Measurements from ENCODE around the gene PKDCC.

DNA sequence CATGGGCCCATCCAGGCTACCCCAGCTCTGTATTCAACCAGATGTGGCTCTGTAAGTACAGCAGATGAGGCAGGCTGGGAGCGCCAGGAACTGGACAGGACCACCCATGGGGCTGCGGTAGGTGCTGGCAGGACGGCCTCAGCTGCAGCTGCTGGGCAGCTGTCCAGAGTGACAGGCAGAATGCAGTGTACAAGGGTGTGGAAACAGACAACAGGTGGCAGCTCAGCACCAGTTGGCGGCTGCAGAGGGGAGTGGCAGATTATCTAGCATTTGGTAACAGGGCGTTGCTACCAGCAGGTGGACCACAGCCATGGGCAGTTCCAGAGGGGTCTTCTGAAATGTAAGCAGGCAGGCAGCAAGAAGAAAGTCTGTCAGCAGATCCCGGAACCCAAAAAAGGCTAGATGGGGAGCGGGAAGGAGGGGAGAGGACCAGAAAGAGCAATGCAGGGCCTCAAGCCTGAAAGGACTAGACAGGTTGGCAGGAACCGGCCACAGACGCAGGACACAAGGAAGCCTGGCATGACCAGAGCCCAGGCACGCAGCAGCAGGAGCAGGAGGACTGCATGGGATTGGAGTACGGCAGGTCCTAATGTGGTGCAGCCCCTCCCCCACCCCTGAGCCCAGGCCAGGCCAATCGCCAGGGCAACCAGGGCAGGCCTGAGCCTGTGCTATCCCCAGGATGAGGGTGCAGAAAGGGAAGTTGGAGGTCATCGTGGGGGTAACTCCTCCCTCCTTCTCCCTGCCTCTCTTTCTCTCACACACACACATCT lies 24.7 kb downstream of the PKDCC start:
- TF ChIP-seq POLR2A (IDR thresholded peaks at IDR 0.05; ENCODE audit: low read depth, low read length) (no peak), PAX5 (IDR thresholded peaks at IDR 0.05; ENCODE audit: insufficient read depth, low read length, severe bottlenecking) (no peak), POLR2AphosphoS5 (IDR thresholded peaks at IDR 0.05; ENCODE audit: low read depth, low read length) (no peak), TAF1 (IDR thresholded peaks at IDR 0.05; ENCODE audit: low read depth, low read length) (no peak), SPI1 (IDR thresholded peaks at IDR 0.05; ENCODE audit: low read depth, low read length) (no peak)
